ENCODE results near the gene TNK1.

DNA sequence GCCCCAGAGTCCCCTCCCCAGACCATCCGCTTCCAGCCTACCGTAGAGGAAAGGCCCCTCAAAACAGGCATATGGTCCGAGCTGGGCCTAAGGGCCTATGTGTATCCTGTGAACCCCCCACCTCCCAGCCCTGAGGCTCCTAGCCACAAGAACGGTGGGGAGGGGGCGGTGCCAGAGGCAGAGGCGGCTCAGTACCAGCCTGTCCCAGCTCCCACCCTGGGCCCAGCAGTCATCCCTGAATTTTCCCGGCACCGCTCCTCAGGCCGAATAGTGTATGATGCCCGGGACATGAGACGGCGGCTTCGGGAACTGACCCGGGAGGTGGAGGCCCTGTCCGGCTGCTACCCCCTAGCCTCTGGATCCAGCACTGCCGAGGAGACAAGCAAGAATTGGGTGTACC is 40.3 kb downstream of the TNK1 start:
- no peak for TF ChIP-seq GATA2 (IDR thresholded peaks at IDR 0.05; ENCODE audit: low read depth, low read length)
- TF ChIP-seq GATA3 (IDR thresholded peaks at IDR 0.05; ENCODE audit: low read depth, low read length): no peak

Measured in SH-SY5Y (cell line).